ENCODE data around the gene TCF3.

DNA sequence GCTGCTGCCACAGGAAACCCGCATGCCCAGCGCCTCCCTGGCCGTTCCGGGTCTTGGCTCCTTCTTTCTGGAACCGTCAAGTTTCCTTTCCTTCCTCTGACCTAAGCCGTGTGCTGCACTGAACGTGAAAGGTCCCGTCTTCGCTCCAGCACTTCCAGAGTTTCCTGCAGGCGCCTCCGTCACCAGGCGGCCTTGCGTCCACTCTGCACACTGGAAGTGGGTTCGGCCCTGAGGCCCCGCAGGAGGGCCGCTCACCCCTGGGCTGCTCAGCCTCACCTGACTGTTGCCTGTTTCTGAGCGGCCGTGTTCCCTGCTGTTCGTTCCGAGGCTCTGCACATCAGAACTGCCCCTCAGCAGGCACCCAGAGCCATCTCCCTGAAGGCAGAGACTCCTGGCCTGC, 72.0 kb downstream of the TCF3 start:
- TF ChIP-seq, protein P1, sequence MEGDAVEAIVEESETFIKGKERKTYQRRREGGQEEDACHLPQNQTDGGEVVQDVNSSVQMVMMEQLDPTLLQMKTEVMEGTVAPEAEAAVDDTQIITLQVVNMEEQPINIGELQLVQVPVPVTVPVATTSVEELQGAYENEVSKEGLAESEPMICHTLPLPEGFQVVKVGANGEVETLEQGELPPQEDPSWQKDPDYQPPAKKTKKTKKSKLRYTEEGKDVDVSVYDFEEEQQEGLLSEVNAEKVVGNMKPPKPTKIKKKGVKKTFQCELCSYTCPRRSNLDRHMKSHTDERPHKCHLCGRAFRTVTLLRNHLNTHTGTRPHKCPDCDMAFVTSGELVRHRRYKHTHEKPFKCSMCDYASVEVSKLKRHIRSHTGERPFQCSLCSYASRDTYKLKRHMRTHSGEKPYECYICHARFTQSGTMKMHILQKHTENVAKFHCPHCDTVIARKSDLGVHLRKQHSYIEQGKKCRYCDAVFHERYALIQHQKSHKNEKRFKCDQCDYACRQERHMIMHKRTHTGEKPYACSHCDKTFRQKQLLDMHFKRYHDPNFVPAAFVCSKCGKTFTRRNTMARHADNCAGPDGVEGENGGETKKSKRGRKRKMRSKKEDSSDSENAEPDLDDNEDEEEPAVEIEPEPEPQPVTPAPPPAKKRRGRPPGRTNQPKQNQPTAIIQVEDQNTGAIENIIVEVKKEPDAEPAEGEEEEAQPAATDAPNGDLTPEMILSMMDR (IDR thresholded peaks at IDR 0.05): no peak
- no peak for TF ChIP-seq POLR2A (IDR thresholded peaks at IDR 0.05)
